ENCODE data around the gene CYP4F2.

- TF ChIP-seq POLR2A (IDR thresholded peaks at IDR 0.05), result no peak
- TF ChIP-seq CTCF (IDR thresholded peaks at IDR 0.05), result no peak
- TF ChIP-seq POLR2AphosphoS5 (IDR thresholded peaks at IDR 0.05), result no peak
These were observed 33.0 kb downstream of the CYP4F2 start for GRCh38 chr19:15864824-15865223.
